ENCODE measurements around the gene ANKRD13B. TPM values are rescaled to one million over a fixed set of nuclear protein-coding genes. Genes with fewer than 3 reads are reported as not detected.

The ANKRD13B gene
- total RNA-seq, 1 donor from 2014 or later = 7.6 TPM

DNA sequence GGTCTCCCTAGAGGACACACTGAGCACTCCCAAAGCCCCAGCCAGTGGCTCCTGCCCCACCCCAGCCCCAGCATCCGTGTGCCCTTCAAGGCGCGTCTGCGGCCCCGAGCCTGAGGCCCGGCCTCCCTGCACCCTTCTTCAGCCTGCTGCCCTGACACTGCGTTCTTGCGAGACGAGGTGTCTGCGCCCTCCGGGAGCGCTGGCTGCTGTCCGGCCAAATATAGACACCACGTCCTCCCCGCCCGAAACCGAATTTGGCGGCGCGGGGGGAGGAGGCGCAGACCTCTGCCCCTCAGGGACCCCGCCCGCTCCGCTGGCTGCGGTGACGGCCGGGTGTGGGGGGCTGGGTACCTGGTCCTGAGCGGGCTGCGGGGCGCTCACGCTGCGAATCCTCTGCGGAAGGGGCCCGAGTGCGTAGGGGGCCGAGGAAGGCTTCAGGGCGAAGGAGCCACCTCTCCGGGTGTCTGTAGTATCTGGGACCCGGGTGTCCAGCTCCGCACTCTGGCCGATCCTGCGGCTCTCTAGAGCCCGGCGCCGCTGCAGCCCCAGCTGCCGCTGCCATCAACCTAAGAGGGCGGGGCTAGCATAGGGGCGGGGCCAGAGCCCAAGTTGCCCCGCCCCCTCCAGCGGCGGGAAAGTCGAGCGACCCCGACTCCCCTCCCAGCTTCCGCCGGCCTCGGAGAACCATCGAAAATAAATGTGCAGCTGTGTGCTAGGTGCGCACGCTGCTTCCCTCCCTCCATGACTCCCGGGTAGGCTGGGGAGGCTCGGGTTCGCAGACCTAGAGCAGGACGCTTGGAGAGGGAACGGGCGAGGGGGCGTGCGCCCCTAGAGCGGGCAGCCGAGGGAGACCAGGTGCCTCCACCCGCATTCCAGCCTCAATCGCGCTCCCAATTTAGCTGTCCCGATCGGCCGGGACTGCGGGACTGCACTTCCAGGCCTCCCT lies 29.7 kb downstream of the ANKRD13B start, which contains the start of gene CORO6:
Gene CORO6, minus strand, starts transcription at position 576 of the 946 bp plus-strand sequence. CDS start 1,491 bp downstream, outside the sequence.
- Mint-ChIP-seq H3K36me3 (ENCODE audit: low read depth, unreplicated experiment) (peaks cover 7% of the 10 kb centered on the region), H3K9me3 (ENCODE audit: unreplicated experiment) (no peaks in the 10 kb centered on the region), H3K4me1 (ENCODE audit: unreplicated experiment) (peaks cover 6% of the 10 kb centered on the region), H3K27me3 (ENCODE audit: unreplicated experiment) (peaks cover 20% of the 10 kb centered on the region), H3K27ac (ENCODE audit: unreplicated experiment) (no peak within 1 kb of the TSS), H3K4me3 (ENCODE audit: unreplicated experiment) (peak within 1 kb of the TSS; percentile 73)
- TF ChIP-seq, protein P1, sequence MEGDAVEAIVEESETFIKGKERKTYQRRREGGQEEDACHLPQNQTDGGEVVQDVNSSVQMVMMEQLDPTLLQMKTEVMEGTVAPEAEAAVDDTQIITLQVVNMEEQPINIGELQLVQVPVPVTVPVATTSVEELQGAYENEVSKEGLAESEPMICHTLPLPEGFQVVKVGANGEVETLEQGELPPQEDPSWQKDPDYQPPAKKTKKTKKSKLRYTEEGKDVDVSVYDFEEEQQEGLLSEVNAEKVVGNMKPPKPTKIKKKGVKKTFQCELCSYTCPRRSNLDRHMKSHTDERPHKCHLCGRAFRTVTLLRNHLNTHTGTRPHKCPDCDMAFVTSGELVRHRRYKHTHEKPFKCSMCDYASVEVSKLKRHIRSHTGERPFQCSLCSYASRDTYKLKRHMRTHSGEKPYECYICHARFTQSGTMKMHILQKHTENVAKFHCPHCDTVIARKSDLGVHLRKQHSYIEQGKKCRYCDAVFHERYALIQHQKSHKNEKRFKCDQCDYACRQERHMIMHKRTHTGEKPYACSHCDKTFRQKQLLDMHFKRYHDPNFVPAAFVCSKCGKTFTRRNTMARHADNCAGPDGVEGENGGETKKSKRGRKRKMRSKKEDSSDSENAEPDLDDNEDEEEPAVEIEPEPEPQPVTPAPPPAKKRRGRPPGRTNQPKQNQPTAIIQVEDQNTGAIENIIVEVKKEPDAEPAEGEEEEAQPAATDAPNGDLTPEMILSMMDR (IDR thresholded peaks at IDR 0.05; ENCODE audit: unreplicated experiment) = no peak
- peak; percentile 75 for DNase-seq (ENCODE audit: low spot score)

DNA sequence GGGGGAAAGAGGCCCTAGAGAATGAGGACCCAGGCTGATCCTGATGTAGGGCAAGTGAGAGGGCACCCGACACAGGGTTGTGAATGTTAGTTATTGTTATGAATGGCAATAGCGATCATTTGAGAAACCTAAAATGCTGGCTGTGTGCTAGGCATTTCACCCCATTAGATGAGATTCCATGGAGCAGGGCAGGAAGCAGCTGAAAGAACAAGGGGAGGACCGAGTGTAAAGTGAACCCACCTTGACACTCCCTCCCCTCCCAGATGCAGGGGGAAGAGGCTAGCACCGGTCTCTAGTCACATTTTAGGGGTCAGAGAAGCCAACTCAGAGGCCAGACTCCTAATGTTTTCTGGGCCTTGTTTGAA lies 30.3 kb downstream of the ANKRD13B start:
- Mint-ChIP-seq H3K27me3 (ENCODE audit: unreplicated experiment) (peaks cover 20% of the 10 kb centered on the region), H3K36me3 (ENCODE audit: low read depth, unreplicated experiment) (peaks cover 7% of the 10 kb centered on the region)

DNA sequence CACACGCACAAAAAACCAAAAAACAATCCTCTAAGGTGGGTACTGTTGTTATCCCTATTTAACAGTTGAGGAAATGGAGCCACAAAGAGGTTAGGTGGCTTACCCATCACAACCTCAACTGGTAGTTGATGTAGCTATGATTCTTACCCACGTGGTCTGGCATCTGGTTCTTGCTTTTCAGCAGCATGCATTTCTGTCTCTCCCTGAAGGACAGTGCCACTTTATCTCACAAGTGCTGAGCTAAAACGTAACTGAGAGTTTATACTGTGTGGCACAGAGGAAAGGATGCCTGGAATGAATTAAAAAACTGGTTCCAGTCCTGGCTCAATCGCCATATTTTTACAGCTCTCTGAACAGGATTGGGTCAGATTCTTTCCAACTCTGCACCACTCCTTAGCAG lies 31.7 kb downstream of the ANKRD13B start:
- Mint-ChIP-seq H3K27ac (ENCODE audit: unreplicated experiment) (no peak overlapping the region), H3K27me3 (ENCODE audit: unreplicated experiment) (peaks cover 18% of the 10 kb centered on the region)

More for the DNA sequence above, 30.3 kb downstream of the ANKRD13B start:
- DNase-seq (ENCODE audit: low spot score) = no peak
- Mint-ChIP-seq H3K4me1 (ENCODE audit: unreplicated experiment) (peaks cover 6% of the 10 kb centered on the region), H3K4me3 (ENCODE audit: unreplicated experiment) (peak overlapping the region; percentile 16), H3K27ac (ENCODE audit: unreplicated experiment) (no peak overlapping the region), H3K9me3 (ENCODE audit: unreplicated experiment) (no peaks in the 10 kb centered on the region)
- TF ChIP-seq, protein P1 (IDR thresholded peaks at IDR 0.05; ENCODE audit: unreplicated experiment) = no peak

DNA sequence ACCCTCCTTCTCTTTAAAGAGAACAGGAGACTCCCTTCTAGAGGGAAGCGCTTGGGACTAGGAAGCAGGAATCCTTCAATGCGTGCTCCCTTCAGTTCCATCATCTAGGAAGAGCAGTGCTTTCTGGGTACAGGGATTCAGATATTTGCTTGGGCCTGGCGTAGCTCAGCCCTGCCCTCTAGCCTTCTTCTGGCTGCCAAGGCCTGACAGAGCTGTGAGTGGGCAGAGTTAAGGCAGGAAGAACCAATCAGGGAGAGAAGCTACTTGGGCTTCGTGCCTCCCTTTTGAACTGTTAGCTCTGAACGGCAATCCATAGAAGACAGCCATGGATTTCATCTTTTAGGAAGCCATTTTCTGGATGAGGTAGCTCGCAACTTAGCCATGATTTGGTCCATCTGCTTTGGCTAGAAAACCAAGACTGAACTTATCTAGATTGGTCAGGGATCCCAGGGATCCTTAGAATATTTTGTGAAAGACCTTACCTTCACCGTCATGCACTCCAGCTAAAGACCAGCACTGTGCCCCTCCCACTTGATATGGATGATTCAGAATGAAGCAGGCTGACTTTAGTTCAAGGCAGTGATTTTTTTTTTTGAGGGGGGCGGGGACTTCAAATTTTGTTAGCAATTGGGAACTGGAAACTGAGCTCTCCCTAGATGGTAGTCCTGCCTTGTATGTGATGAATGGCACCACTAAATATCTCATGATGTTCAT lies 32.3 kb downstream of the ANKRD13B start:
- peaks cover 6% of the 10 kb centered on the region for H3K4me1 Mint-ChIP-seq (ENCODE audit: unreplicated experiment)
- no peak for DNase-seq (ENCODE audit: low spot score)
- H3K4me3 Mint-ChIP-seq (ENCODE audit: unreplicated experiment) = no peak overlapping the region
- H3K27ac Mint-ChIP-seq (ENCODE audit: unreplicated experiment) = no peak overlapping the region
- H3K36me3 Mint-ChIP-seq (ENCODE audit: low read depth, unreplicated experiment) = peaks cover 21% of the 10 kb centered on the region
- TF ChIP-seq, protein P1 (IDR thresholded peaks at IDR 0.05; ENCODE audit: unreplicated experiment) = no peak
- H3K27me3 Mint-ChIP-seq (ENCODE audit: unreplicated experiment) = peaks cover 17% of the 10 kb centered on the region
- H3K9me3 Mint-ChIP-seq (ENCODE audit: unreplicated experiment) = no peaks in the 10 kb centered on the region

More for the DNA sequence above, 31.7 kb downstream of the ANKRD13B start:
- TF ChIP-seq, protein P1 (IDR thresholded peaks at IDR 0.05; ENCODE audit: unreplicated experiment) = no peak
- no peaks in the 10 kb centered on the region for H3K9me3 Mint-ChIP-seq (ENCODE audit: unreplicated experiment)
- H3K4me1 Mint-ChIP-seq (ENCODE audit: unreplicated experiment) = peaks cover 6% of the 10 kb centered on the region
- no peak for DNase-seq (ENCODE audit: low spot score)
- peaks cover 17% of the 10 kb centered on the region for H3K36me3 Mint-ChIP-seq (ENCODE audit: low read depth, unreplicated experiment)
- H3K4me3 Mint-ChIP-seq (ENCODE audit: unreplicated experiment) = no peak overlapping the region

Measured in endothelial cell (in vitro differentiated cells).